Mammary epithelial cell (primary cell): ENCODE results near the gene PAPOLG.

Experiments
- CTCF ChIP-seq, 2 donors: IDR thresholded peaks in 1 of 2; conservative IDR thresholded peaks in 1 of 2; 2 replicates each; pipeline ENCODE4 v1.5.1; 2011 to 2012; ENCODE audit warnings: inconsistent platforms in 2 of 2, low read length in 2 of 2, mild to moderate bottlenecking in 2 of 2, control low read depth in 1 of 2, low read depth in 1 of 2; ENCODE audit not compliant: insufficient read depth in 1 of 2; ENCODE audit errors: extremely low read depth in 1 of 2
- EZH2 ChIP-seq: IDR thresholded peaks from 2 replicates; pipeline ENCODE4 v1.6.1; 2012; ENCODE audit warnings: low read length, inconsistent platforms, borderline replicate concordance

GRCh38 chr2:60839126-60839813 is 83.2 kb downstream of the PAPOLG start:
- TF ChIP-seq CTCF (conservative IDR thresholded peaks at IDR 0.05 in 1 of 2, IDR thresholded peaks at IDR 0.05 in 1 of 2; ENCODE audit: extremely low read depth in 1 of 2, insufficient read depth in 1 of 2, low read depth in 1 of 2, low read length in 2 of 2): no peak
- TF ChIP-seq EZH2: no peak
